Ramos (cell line): Measurements from ENCODE around the gene BAD.

Experiments used
- in situ Hi-C: fragments of 300-500 bp; cut with MboI; formaldehyde crosslinking; loops from one replicate; pipeline ENCODE4 v1.14.3; 2022; ENCODE audit warnings: low sequenced_read_pairs; ENCODE audit not compliant: unreplicated experiment

BAD gene

GRCh38 chr11:64283092-64283491 is 1.4 kb downstream of the BAD start:
- in situ Hi-C loops: no loop called here

DNA sequence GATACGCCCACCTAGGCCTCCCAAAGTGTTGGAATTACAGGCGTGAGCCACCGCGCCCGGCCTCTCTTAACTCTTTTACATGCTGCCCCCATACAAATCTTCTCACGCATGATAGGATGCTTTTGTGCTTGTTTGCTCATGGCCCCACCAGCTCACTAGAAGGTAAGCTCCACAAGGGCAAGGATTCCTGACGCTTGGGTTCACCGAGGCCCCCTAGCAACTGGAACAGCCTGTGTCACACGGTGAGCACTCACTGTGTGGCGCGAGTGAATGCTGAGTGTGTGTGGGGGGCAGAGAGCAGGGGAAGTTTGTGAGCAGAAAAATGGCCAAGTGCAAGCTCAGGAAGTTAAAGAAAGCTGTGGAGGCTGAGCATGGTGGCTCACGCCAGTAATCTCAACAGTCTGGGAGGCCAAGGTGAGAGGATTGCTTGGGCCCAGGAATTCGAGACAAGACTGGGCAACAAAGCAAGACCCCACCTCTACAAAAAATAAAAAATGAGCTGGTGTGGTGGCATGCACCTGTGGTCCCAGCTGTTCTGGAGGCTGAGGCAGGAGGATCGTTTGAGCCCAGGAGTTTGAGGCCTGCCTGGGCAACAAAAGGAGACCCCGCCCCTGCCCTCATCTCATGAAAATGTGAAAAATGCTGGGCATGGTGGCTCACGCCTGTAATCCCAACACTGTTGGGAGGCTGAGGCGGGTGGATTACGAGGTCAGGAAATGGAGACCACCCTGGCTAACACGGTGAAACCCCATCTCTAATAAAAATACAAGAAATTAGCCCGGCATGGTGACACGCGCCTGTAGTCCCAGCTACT is 2.3 kb downstream of the BAD start:
- in situ Hi-C loops: no loop called here

DNA sequence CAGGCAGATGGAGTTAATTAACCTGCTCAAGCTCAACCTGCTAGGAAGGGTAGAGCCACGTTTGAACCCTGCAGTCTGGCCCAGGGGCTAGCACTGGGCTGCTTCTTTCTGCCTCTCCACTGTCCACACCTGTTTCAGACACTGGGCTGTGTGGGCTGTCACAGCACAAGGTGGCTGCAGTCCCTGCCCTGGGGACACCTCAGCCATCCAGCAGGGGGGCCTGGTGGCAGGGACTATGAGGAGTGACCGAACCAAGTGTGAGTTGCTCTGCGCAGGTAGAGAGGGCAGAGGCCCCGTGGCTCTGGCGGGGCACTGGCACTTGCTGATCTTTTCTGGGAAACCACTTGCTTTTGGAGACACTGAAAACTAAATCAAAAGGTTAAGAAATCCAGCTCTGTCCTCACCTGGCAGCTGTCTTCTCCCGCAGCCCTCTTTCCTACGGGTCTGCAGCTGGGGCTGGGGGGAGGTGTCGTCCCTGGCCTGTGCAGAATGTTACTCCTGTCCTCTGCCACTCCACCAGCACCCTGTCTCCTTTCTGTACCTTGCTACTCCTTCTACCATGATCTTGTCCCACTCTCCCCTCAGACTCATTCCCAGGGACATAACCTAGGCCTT is 5.8 kb downstream of the BAD start:
- in situ Hi-C loops: no loop called here

- in situ Hi-C loops: no loop called here
These were observed 7.6 kb downstream of the BAD start for GRCh38 chr11:64276653-64277431.

DNA sequence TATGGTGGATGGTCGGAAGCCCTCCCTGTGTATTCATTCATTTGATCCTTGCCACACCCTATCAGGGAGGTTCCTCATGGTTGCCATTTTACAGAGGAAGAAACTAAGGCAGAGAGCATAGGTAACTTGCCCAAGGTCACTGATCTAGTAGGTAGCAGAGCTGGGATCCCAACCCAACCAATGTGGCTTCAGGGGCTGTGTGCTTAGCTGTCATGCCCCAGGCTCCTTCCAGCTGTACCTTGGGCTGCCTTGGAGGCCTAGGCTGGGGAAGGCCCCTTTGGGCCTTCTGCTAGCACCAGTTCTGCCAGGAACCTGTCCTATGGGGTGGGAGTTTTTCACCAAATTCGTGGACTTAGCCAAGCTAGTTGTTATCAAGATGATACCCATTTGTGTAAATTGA is 8.6 kb downstream of the BAD start:
- in situ Hi-C loops: no loop called here

DNA sequence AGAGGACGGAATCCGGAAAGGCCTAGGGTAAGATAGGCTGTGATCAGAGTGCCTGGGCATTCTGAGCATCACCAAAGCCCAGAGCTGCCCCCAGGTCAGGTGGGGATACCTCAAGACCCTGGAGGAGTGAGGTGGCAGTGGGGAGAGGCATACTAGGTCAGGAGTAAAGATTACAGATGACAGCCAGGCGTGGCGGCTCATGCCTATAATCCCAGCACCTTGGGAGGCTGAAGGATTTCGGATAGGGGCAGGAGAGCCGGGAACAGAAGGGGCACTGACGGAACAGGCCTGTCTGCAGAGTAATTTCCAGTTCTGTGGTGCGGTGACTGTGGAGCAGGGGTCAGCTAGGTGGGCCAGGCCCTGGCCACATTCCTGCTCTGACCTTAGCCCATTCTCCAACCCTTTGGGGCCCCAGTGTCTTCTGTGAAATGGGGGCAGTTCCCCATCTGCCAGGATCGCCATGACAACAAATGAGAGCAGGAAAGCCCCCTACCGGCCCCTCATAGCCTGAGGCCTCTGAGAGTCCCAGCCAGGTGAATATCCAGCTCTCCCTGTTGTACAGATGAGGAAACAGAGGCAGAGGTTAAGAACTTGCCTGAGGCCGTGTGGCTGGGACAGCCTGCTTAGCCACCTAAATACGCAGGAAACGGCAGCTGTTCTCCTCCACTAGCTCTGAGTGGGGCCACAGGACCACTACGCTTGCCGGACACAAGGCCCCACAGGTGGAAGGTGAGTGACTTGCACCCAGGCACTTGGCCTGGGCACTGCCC is 9.2 kb downstream of the BAD start:
- in situ Hi-C loops: no loop called here

DNA sequence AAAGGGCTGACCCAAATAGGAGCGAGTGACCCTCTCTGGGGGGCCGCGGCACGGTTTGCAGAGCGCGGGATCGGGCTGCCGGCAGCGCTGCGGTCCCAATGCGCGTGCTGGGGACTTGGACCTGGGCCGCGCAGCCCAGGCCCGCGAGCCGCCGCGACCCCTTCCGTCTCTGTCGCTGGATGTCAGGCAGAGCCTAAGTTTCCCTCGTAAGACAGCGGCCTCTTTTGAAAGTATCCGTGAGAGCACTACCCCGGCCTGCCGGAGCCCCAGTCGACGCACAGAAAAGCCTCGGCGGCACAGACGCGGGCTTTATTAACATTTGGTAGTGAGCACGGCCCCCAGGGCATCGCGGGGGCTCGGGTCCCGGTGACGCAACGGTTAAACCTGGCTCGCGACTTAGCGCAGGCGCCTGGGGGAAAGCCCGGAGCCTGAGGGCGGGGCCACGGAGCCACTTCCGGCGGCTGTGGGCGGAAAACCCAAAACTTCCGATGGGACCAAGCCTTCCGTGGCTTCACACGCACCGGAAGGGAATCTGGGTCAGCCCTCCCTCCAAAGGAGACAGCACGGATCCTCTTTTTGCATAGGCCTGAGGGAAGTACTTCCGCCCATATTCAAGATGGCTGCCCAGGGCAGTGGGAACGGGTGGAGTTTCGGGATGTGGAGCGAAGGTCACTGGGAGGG is 14.8 kb downstream of the BAD start:
- in situ Hi-C loops: no loop called here

- in situ Hi-C loops: no loop called here
These were observed 15.4 kb downstream of the BAD start for GRCh38 chr11:64268893-64269539.

- in situ Hi-C loops: no loop called here
These were observed 16.2 kb downstream of the BAD start for GRCh38 chr11:64268025-64268892.

GRCh38 chr11:64267207-64267945 is 17.1 kb downstream of the BAD start:
- in situ Hi-C loops: no loop called here

- in situ Hi-C loops: no loop called here
These were observed 18.1 kb downstream of the BAD start for GRCh38 chr11:64266339-64266738.

GRCh38 chr11:64265176-64266160 is 19.0 kb downstream of the BAD start:
- in situ Hi-C loops: no loop called here

- in situ Hi-C loops: no loop called here
These were observed 20.1 kb downstream of the BAD start for GRCh38 chr11:64264371-64264852.

- in situ Hi-C loops: no loop called here
These were observed 20.5 kb downstream of the BAD start for GRCh38 chr11:64263947-64264317.

GRCh38 chr11:64263021-64263946 is 21.2 kb downstream of the BAD start:
- in situ Hi-C loops: no loop called here
